Renal cortical epithelial cell (primary cell): Measurements from ENCODE around the gene ATP8B2. TPM values are rescaled to one million over a fixed set of nuclear protein-coding genes. Genes with fewer than 3 reads are reported as not detected.
A peak's percentile ranks its signal among the peaks of the same experiment; 100 is the strongest.
"Not testable (repeated sequence)": the region's sequence is repeated elsewhere in the genome, so short reads cannot be mapped to it uniquely, and the experiment has no call there.

ENCODE experiments used
- DNase-seq: peaks from one replicate; pipeline ENCODE4 v3.0.0-alpha.2; 2011; ENCODE audit warnings: low read depth
- total RNA-seq: library from RNA; depleted of rRNA; stranded (reverse); fragments of >200 nt; gene quantifications from 2 replicates; pipeline ENCODE4 v1.2.3, GENCODE V29; 2014

Gene ATP8B2
- total RNA-seq, 1 donor from 2014 or later, result 46.3 TPM

DNA sequence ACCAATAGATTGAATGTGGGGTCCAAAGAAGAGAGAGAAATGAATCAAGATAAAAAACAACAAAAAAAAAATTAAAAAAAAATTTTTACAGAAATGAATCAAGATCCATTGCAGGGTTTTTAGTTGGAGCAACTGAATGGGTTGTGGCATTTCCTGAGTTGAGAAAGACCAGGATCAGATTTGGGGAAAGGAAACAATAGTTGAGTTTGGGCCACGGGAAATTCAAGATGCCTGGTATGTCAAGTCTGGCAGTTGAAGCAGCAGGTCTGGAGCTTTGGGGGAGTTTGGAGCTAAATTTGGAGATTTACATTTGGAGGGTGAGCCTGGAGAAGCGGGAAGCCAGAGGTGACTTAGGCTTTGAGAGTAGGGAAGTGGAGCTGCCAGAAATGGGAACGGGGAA lies 22.6 kb downstream of the ATP8B2 start:
- no peak for DNase-seq

- DNase-seq, result no peak
Observed at GRCh38 chr1:154348429-154349076, 23.2 kb downstream of the ATP8B2 start.

DNA sequence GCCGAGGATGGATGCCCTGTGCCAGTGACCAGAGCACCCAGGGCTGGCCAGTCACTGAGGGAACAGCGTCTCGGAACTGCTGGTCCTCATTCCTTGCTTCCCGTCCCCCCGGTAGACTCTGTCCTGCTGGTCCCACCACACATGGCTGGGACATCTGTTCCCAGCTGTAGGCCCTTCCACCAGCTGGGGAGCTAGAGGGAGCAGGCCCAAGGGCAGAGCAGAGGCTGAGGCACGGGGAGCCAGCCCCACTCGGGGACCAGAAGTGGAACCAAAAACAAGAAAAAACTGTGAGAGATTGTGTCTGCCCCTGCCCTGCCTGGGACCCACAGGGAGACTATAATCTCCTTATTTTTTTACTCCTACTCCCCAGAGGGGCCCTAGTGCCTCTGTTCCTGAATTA lies 23.8 kb downstream of the ATP8B2 start:
- DNase-seq, result no peak

GRCh38 chr1:154350383-154350782 lies 25.1 kb downstream of the ATP8B2 start:
- no peak for DNase-seq

DNA sequence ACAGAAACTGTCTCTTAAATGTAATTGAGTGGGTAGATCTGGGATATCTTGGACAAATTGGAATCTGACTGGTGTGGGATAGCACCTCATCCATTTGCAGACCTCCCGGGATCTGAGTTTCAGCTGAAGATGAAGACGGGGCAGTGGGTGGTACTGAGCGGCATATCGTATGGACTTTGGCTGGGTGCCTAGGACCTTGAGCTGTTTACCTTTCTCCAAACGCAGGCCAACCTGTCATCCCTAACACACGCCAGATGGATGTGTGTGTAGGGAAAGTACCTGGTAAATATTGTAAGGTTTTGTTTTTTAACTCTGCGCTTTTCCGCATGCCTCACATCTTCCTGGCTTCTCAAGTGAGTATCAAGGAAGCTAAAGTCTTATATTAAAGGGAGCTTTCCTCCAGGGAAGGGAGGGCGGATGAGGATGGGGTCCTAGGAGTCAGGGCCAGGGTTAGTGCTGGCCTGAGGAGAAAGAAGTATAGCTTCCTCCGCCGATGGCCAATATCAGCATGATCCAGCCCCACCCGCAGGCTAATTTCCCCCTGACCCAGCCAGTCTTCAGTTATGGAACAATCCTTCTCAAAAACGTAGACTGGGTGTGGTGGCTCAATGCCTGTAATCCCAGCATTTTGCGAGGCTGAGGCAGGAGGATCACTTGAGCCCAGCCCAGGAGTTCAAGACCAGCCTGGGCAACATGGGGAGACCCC lies 26.2 kb downstream of the ATP8B2 start:
- DNase-seq, result no peak

GRCh38 chr1:154352245-154352580 lies 26.9 kb downstream of the ATP8B2 start:
- DNase-seq, result no peak

- peak; percentile 47 for DNase-seq
Observed at GRCh38 chr1:154352581-154353459, 27.5 kb downstream of the ATP8B2 start.

DNA sequence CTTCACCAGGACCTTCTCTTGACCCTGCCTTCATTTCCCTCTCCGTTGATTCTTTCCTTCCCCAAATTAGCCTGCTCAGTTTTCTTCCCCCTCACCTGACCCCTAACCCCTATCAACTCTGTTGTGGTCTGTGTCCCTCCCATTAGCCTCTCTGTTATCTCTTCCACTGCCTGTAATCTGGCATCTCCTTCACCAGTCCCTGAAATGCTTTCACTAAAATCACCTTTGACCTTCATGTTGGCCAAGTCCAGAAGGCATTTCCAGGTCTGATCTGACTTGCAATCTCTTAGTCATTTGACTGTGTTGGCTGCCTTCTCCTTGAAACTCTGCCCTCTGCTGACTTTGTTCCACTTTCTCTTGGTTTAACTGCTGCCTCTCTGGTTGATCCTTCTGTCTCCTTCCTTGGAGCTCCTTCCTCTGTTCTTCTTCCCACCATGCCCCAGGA lies 28.2 kb downstream of the ATP8B2 start:
- DNase-seq, result peak; percentile 79

GRCh38 chr1:154353966-154354365 lies 28.6 kb downstream of the ATP8B2 start:
- no peak for DNase-seq

GRCh38 chr1:154358519-154358918 lies 33.2 kb downstream of the ATP8B2 start:
- no peak for DNase-seq

- no peak for DNase-seq
Observed at GRCh38 chr1:154360288-154360687, 35.0 kb downstream of the ATP8B2 start.

- DNase-seq, result not testable (repeated sequence)
Observed at GRCh38 chr1:154360881-154361280, 35.6 kb downstream of the ATP8B2 start.

- DNase-seq, result no peak
Observed at GRCh38 chr1:154361357-154361756, 36.0 kb downstream of the ATP8B2 start.

DNA sequence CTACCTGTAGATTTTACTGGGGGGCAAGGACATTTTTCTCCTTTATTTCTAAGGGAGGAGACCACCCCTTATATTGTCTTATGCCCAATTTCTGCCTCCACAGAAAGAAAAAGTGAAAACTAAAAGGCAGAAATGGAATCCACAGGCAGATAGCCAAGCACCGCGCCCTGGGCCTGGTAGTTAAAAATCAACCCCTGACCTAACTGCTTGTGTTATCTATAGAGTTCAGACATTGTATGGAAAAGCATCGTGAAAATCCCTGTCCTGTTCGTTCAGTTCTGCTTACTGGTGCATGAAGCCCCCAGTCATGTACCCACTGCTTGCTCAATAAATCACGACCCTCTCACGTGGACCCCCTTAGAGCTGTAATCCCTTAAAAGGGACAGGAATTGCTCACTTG lies 46.1 kb downstream of the ATP8B2 start:
- DNase-seq, result no peak

- not testable (repeated sequence) for DNase-seq
Observed at GRCh38 chr1:154373777-154374357, 48.5 kb downstream of the ATP8B2 start.

GRCh38 chr1:154379301-154379700 lies 54.0 kb downstream of the ATP8B2 start:
- no peak for DNase-seq

DNA sequence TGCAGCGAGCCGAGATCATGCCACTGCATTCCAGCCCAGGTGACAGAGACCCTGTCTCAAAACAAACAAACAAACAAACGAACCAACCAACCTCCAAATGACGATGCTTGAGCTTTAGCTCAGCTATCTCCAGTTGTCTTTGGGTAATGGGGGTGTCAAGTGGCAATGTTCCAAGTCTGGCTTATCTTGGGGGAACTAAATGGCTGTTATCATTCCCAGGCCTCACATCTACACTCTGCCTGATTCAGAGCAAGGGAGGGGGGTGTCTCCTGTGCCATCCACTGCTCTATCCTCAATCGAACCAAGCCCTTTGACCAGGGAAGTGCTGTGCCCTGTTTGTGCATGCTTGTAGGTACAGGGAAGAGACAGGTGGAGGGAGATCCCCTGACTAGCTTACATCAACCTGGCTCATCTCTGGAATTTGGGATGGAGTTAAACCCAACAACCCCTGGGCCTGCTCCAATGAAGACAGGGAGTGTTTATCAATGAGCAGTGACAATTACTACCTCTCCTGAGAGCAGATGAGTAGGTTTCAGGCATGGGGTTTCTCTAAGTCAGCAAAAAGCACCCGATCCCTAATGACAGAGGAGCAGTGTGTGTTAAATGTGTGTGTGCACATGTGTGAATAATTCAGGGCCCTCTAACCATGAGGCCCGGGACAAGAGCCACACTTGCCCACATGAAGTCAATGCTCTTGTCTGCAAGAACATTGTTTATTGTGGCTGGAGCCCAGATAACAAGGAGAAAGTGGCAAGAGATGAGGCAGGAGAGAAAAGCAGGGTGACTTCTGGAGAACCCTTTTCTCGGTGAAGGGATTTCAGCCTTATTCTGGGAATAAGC lies 59.5 kb downstream of the ATP8B2 start:
- DNase-seq, result no peak

GRCh38 chr1:154386643-154387352 lies 61.5 kb downstream of the ATP8B2 start:
- DNase-seq, result peak; percentile 81

- no peak for DNase-seq
Observed at GRCh38 chr1:154391086-154391770, 65.9 kb downstream of the ATP8B2 start.

DNA sequence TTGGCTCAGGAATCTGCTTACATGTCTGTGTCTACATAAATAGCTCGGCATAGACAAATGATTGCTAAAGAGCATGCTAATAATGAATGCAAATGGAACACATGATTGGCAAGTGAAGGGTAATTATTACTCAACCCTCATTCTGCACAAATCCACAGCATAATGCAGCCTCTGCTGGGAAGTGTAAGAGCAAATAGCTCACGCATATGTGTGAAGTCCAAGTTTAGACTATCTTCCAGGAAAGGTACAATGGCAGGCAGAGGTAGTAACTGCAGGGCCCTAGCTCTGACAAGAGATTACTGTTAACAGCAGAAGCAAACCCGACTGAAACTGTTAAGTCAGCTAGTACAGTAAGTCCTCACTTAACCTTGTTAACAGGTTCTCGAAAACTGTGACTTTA lies 72.8 kb downstream of the ATP8B2 start:
- peak; percentile 51 for DNase-seq
